HG03571 (cell line): ENCODE measurements around the gene KCNJ1.

Source experiments
- ATAC-seq: cut with Tn5 transposase; IDR thresholded peaks from one replicate; pipeline ENCODE4 v1.9.1; 2021; ENCODE audit not compliant: unreplicated experiment

Gene KCNJ1

DNA sequence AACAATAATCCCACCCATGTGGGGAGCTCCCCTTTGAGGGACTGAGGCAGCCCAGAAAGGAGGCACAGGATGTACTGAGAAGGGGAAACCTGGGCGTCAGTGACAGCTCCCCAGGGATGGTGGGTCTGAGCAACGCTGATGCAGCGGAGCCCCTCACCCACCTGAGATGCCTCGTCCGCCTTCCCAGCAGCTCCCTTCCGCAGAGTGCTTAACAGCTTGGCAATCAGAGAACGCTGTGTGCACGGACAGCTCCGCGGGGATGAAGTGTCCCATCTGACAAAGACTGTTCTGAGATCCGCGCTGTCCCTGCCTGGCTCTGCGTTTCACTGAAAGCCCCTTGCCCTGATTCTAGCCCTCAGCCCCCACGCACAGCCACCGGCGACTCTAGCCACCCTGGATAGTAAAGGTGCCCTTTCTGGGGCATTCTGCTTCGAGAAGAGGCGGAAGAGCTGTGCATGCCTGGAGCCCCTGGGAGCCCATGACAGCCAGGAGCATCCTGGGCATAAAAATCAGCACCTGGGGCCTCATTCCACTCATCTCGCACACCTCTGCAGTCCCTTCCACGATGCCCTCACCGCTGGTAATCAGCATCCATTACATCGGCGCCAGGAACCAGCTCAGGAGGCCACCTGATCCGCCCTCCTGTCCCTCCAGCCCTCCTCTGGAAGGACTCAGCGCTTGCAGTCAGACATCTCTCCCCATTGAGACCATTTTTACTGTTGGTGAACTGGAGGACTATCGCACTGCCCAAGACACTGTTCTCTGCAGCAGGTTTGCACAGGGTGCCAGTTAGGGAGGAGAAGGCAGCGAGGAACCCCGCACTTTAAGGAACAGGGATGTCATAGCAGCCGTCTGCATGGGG is 34.8 kb upstream of the KCNJ1 start:
- ATAC-seq = no peak

DNA sequence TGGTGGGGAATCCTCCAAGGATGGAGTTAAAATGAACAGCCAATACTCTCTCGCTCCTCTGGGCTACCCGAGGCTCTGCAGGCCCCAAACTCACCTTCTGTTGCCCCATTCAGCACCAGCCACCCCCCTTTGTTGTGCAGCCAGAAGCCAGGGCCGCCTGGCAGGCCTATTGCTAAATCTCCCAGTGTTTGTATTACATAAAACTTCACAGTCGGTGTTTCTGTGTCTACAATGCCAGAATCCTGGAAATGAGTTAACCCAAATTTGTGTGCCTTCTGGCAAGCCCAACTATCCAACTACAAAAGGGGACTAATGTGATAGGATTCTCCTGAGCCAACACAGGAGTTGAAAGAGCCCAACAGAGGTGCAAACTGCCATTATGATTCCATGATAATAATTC is 33.4 kb upstream of the KCNJ1 start:
- ATAC-seq = no peak

DNA sequence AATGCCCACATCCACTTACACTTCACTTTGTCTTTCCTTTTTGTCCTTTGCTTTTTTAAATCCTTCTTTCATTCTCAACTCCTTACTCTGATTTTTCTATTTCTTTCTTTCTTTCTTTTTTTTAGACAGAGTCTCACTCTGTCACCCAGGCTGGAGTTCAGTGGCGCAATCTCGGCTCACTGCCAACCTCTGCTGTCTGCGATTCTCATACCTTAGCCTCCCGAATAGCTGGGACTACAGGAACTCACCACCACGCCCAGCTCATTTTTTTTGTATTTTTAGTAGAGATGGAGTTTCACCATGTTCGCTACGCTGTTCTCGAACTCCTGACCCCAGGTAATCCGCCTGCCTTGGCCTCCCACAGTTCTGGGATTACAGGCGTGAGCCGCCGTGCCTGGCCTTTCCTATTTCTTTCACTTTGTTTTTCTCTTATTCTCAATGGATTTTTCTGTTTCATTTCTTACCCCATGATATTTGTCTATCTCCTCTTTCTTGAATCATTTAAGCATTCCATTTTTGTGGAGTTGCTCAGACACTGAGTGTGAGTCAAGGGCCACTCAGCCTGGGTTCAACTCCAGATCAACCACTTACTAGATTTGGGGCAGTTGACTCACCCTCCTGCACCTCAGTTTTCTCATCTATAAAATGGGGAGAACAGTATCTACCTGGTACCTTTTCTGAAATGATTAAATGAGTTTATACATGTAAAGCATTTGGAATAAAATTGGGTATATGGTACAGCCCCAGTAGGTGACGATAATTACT is 31.7 kb upstream of the KCNJ1 start:
- no peak for ATAC-seq

- ATAC-seq = no peak
These were observed 30.7 kb upstream of the KCNJ1 start for GRCh38 chr11:128897826-128898225.

GRCh38 chr11:128896356-128896755 is 29.3 kb upstream of the KCNJ1 start:
- ATAC-seq = no peak

DNA sequence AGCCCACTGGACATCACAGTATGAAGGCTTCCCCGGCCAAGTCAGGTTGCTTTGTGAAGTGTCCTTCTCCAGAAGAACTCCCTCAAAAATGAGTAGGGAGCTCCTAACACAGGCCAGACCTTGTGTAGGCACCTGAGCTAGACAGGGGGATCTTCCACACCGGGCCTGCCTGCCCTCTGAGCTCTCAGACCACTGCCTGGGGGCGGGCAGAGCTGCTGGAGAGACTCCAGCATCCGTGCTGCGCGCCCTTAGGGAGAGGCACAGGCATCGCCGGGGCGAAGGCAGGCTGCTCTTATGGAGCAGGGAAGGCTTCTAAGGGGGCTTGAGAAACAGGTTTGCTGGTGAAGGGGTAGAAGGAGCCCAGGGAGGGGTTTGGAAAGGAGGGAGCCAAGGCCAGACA is 28.4 kb upstream of the KCNJ1 start:
- ATAC-seq = no peak

- ATAC-seq = no peak
These were observed 27.6 kb upstream of the KCNJ1 start for GRCh38 chr11:128894685-128895084.

GRCh38 chr11:128894286-128894681 is 27.2 kb upstream of the KCNJ1 start:
- ATAC-seq = peak; percentile 9

GRCh38 chr11:128893578-128894285 is 26.6 kb upstream of the KCNJ1 start:
- peak; percentile 63 for ATAC-seq

GRCh38 chr11:128892866-128893565 is 25.9 kb upstream of the KCNJ1 start:
- no peak for ATAC-seq

DNA sequence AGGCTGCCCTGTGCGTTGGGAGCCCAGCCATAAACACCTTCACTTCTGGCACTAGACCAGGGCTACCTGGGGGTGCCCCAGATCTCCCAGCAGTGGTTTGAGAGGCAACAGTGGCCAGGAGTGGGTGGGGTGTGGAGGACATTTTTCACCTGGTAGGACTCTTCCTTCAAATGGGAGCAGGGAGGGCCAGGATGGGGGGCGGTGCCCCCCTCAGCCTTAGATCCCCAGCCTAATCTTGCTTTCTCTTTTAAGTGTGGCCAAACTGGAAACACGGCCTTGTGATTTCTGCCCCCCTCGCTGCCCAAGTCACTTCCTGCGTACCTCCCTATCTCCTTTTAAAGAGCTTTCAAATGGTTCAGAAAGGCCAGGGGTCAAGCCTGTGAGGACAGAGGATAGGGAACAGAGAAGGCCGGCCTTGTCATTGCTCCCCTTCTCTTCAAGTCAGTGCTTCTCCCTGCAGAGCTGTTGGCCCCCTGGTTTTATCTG is 24.9 kb upstream of the KCNJ1 start:
- no peak for ATAC-seq

DNA sequence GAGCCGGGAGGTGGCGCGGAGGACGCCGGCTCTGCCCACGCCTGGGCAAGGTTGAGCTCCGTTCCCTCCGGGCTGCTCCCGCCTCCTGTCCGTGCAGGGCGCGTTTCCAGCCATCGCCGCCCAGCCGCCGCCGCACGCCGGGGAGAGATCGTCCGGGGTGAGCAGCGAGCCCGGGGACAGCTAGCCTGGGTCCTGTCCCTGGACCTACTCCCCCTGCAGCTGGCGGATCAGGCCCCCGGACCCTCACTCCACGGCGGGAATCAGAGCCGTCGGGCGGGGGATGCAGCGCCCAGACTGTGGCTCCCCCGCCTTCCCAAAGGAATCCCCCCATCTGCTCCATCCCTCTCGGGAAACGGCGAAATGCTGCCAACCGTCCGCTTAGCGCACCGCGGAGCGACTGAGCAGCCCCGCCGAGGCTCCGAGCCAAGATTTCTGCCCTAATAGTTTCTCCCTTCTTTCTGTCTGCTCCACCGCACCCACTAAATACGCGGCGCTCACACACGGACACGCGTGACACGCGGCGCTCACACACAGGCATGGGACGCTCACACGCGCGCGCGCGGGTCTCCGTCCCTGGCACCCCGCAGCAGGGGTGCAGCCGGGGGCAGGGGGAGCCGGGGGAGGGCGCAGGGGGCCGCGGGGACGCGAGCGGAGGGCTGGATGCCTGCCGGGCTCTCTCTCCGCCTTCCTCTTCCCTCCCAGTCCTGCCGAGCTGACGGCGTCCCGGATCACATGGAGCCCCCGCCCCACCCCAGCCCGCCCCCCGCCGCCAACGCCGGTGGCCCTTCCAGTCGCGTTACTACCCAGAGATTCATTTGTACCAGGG is 23.7 kb upstream of the KCNJ1 start, which contains the start of gene KCNJ5:
Gene KCNJ5 (plus strand): TSS at position 814 of the 826 bp plus-strand sequence. CDS start 19,918 bp downstream, outside the sequence.
- no peak for ATAC-seq

DNA sequence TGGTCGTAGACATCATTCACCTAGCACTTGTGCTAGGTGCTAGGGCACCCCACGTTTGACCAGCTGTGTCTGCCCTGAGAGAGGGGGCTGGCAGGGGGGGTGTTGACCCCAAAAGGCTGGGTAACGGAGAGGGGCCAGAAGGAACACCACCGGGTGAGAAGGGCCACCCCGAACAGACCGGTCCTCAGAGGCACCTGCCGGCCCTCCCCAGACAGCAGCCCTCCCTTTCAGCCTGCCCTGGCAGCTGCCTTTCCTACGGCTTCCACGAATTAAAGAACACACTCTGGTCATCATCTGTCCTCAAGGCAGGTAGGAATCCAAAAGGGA is 23.1 kb upstream of the KCNJ1 start:
- ATAC-seq = no peak

GRCh38 chr11:128889657-128890213 is 22.6 kb upstream of the KCNJ1 start:
- no peak for ATAC-seq

- ATAC-seq = no peak
These were observed 21.2 kb upstream of the KCNJ1 start for GRCh38 chr11:128888034-128888985.

- ATAC-seq = no peak
These were observed 19.5 kb upstream of the KCNJ1 start for GRCh38 chr11:128886406-128887124.

DNA sequence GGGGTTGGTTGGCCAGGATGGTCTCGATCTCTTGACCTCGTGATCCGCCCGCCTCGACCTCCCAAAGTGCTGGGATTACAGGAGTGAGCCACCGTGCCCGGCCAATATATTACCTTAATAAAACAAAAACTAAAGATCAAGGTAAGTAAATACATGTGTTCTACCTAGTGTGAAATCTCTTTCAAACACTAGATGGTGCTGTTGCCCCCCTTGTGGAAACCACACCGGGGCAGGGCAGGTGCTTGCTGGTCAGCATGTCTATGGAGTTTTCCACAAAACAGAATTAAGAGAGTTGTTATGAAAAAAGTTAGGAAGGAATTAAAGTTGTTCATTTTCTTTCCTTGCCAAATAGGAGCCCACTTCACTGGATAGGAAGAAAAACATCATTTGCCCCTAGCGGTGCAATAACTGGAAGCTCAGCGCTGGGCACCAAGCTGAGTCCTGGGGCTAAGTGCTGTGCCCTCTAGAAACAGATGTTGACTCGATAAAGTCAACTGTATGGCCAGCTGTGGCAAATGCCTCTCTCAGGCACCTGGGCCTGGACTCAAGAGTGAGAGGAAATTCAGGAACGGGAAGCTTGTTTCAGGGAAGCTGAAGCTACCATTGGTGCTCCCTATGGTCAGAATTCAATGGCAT is 17.7 kb upstream of the KCNJ1 start:
- ATAC-seq = peak; percentile 90
